ENCODE data around the gene CHRND. TPM values are rescaled to one million over a fixed set of nuclear protein-coding genes. Genes with fewer than 3 reads are reported as not detected.

CHRND gene
- total RNA-seq, 1 experiment from 2014 or later, result 92.4 TPM

GRCh38 chr2:232574674-232575403, 48.9 kb downstream of the CHRND start:
- H3K4me3 ChIP-seq, result no peak overlapping the region
- H3K9me3 ChIP-seq (replicated peaks), result no peaks in the 10 kb centered on the region
- H3K27ac ChIP-seq, result peak overlapping the region; percentile 93
- no peaks in the 10 kb centered on the region for H3K27me3 ChIP-seq
- DNase-seq, result peak; percentile 98 to 99
- H3K36me3 ChIP-seq, result peaks cover 16% of the 10 kb centered on the region
- peaks cover 54% of the 10 kb centered on the region for H3K4me1 ChIP-seq

GRCh38 chr2:232575404-232575746, 49.4 kb downstream of the CHRND start:
- H3K36me3 ChIP-seq, result peaks cover 11% of the 10 kb centered on the region
- DNase-seq, result peak in 1 of 2 experiments; percentile 24
- H3K27me3 ChIP-seq, result no peaks in the 10 kb centered on the region
- peaks cover 54% of the 10 kb centered on the region for H3K4me1 ChIP-seq
- H3K9me3 ChIP-seq (replicated peaks), result no peaks in the 10 kb centered on the region
- no peak overlapping the region for H3K4me3 ChIP-seq
- peak overlapping the region; percentile 93 for H3K27ac ChIP-seq

- H3K27ac ChIP-seq, result peak overlapping the region; percentile 31
- peaks cover 8% of the 10 kb centered on the region for H3K36me3 ChIP-seq
- H3K4me3 ChIP-seq, result no peak overlapping the region
- H3K4me1 ChIP-seq, result peaks cover 54% of the 10 kb centered on the region
- H3K9me3 ChIP-seq (replicated peaks), result no peaks in the 10 kb centered on the region
- H3K27me3 ChIP-seq, result no peaks in the 10 kb centered on the region
- peak in 1 of 2 experiments; percentile 17 for DNase-seq
These were observed 51.0 kb downstream of the CHRND start for GRCh38 chr2:232576995-232577394.

- no peak overlapping the region for H3K4me3 ChIP-seq
- DNase-seq, result peak; percentile 37 to 74
These were observed 51.9 kb downstream of the CHRND start for GRCh38 chr2:232577841-232578240.

GRCh38 chr2:232578626-232579025, 52.7 kb downstream of the CHRND start:
- no peaks in the 10 kb centered on the region for H3K27me3 ChIP-seq
- no peaks in the 10 kb centered on the region for H3K9me3 ChIP-seq (replicated peaks)
- no peak overlapping the region for H3K4me3 ChIP-seq
- H3K4me1 ChIP-seq, result peaks cover 45% of the 10 kb centered on the region
- DNase-seq, result no peak
- H3K27ac ChIP-seq, result no peak overlapping the region
- H3K36me3 ChIP-seq, result peaks cover 11% of the 10 kb centered on the region

More at GRCh38 chr2:232577841-232578240, 51.9 kb downstream of the CHRND start:
- Histone ChIP-seq H3K27ac (peak overlapping the region; percentile 31), H3K27me3 (no peaks in the 10 kb centered on the region), H3K36me3 (peaks cover 8% of the 10 kb centered on the region), H3K9me3 (replicated peaks) (no peaks in the 10 kb centered on the region), H3K4me1 (peaks cover 52% of the 10 kb centered on the region)

- Histone ChIP-seq H3K4me3 (no peak overlapping the region), H3K36me3 (peaks cover 15% of the 10 kb centered on the region), H3K27ac (no peak overlapping the region), H3K9me3 (replicated peaks) (no peaks in the 10 kb centered on the region), H3K27me3 (no peaks in the 10 kb centered on the region), H3K4me1 (peaks cover 33% of the 10 kb centered on the region)
- no peak for DNase-seq
These were observed 54.7 kb downstream of the CHRND start for GRCh38 chr2:232580648-232580981.

- DNase-seq, result no peak
- no peak overlapping the region for H3K27ac ChIP-seq
- H3K9me3 ChIP-seq (replicated peaks), result no peaks in the 10 kb centered on the region
- peaks cover 24% of the 10 kb centered on the region for H3K4me1 ChIP-seq
- H3K4me3 ChIP-seq, result no peak overlapping the region
- H3K36me3 ChIP-seq, result peaks cover 11% of the 10 kb centered on the region
- H3K27me3 ChIP-seq, result no peaks in the 10 kb centered on the region
These were observed 55.8 kb downstream of the CHRND start for GRCh38 chr2:232581725-232582124.

GRCh38 chr2:232584238-232584637, 58.3 kb downstream of the CHRND start:
- Histone ChIP-seq H3K9me3 (replicated peaks) (no peaks in the 10 kb centered on the region), H3K4me3 (no peak overlapping the region), H3K27me3 (no peaks in the 10 kb centered on the region), H3K4me1 (peaks cover 9% of the 10 kb centered on the region), H3K36me3 (peaks cover 9% of the 10 kb centered on the region; the same call in 1 of the 2 replicates), H3K27ac (no peak overlapping the region)
- DNase-seq, result no peak

Other genes with a start within 250 kb of the CHRND start
- gene ALPP, start 147.4 kb upstream of the CHRND start, total RNA-seq (2014; rRNA removed; shearing (Covaris generic)), result 0.08 TPM in 1 of 2 replicates, not detected in the other
- gene ALPG, start 119.3 kb upstream of the CHRND start, total RNA-seq (2014; rRNA removed; shearing (Covaris generic)), result not detected in 2 replicates
- gene ALPI, start 70.0 kb upstream of the CHRND start, total RNA-seq (2014; rRNA removed; shearing (Covaris generic)), result not detected in 2 replicates
- not detected in 2 replicates for gene ECEL1, start 38.3 kb upstream of the CHRND start, total RNA-seq (2014; rRNA removed; shearing (Covaris generic))
- 0.38 and 0.48 TPM in 2 replicates for gene PRSS56, start 5.8 kb upstream of the CHRND start, total RNA-seq (2014; rRNA removed; shearing (Covaris generic))
- 25.2 and 36.6 TPM in 2 replicates for gene CHRNG, start 13.5 kb downstream of the CHRND start, total RNA-seq (2014; rRNA removed; shearing (Covaris generic))
- gene TIGD1, start 24.4 kb downstream of the CHRND start, total RNA-seq (2014; rRNA removed; shearing (Covaris generic)), result 10.2 and 13.5 TPM in 2 replicates
- 168 and 180 TPM in 2 replicates for gene EIF4E2, start 24.5 kb downstream of the CHRND start, total RNA-seq (2014; rRNA removed; shearing (Covaris generic))
- 18.7 and 20.7 TPM in 2 replicates for gene EFHD1, start 107.4 kb downstream of the CHRND start, total RNA-seq (2014; rRNA removed; shearing (Covaris generic))
- 79.5 and 97.2 TPM in 2 replicates for gene GIGYF2, start 171.2 kb downstream of the CHRND start, total RNA-seq (2014; rRNA removed; shearing (Covaris generic))

Data from SJCRH30 (cell line).